DOHH2 (cell line): Measurements from ENCODE around the gene POU6F1.

Experiments used
- H3F3A ChIP-seq: fragments of 200-600 bp; sonication (generic), shearing (Covaris generic); 2 replicates; pipeline ENCODE4 v1.6.0; 2016; ENCODE audit warnings: antibody characterized with exemption, mild to moderate bottlenecking; ENCODE audit not compliant: control insufficient read depth, insufficient read depth
- H3K27ac ChIP-seq: fragments of 200-600 bp; sonication (generic); 2 replicates; pipeline ENCODE4 v1.5.1; 2014; ENCODE audit warnings: low read depth, mild to moderate bottlenecking, low read length, moderate library complexity
- H3K27me3 ChIP-seq: fragments of 200-600 bp; sonication (generic); 2 replicates; pipeline ENCODE4 v1.6.1; 2014; ENCODE audit warnings: mild to moderate bottlenecking, low read length, mixed read lengths; ENCODE audit not compliant: control insufficient read depth
- H3K36me3 ChIP-seq: fragments of 200-600 bp; sonication (generic); 2 replicates; pipeline ENCODE4 v1.6.1; 2014; ENCODE audit warnings: mild to moderate bottlenecking, low read length, moderate library complexity, mixed read lengths; ENCODE audit not compliant: control insufficient read depth
- H3K4me1 ChIP-seq: fragments of 200-600 bp; sonication (generic); 2 replicates; pipeline ENCODE4 v1.6.1; 2014; ENCODE audit warnings: mild to moderate bottlenecking, low read length, mixed read lengths; ENCODE audit not compliant: control insufficient read depth
- H3K4me2 ChIP-seq: fragments of 200-600 bp; sonication (generic); 2 replicates; pipeline ENCODE4 v1.6.0; 2014; ENCODE audit warnings: mild to moderate bottlenecking, low read length, moderate library complexity
- H3K4me3 ChIP-seq: fragments of 200-600 bp; sonication (generic); 2 replicates; pipeline ENCODE4 v1.5.1; 2014; ENCODE audit warnings: mild to moderate bottlenecking, low read length, mixed read lengths
- H3K79me2 ChIP-seq: fragments of 200-600 bp; sonication (generic); 2 replicates; pipeline ENCODE4 v1.6.1; 2014; ENCODE audit warnings: mild to moderate bottlenecking, low read length, mixed read lengths; ENCODE audit not compliant: control insufficient read depth
- H3K9me2 ChIP-seq: fragments of 200-600 bp; sonication (generic); replicated peaks from 2 replicates; pipeline ENCODE4 v1.6.1; 2014; ENCODE audit warnings: mild to moderate bottlenecking, low read length, mixed read lengths; ENCODE audit not compliant: control insufficient read depth
- H3K9me3 ChIP-seq: fragments of 200-600 bp; sonication (generic); 2 replicates; pipeline ENCODE4 v1.6.1; 2014; ENCODE audit warnings: antibody characterized with exemption, low read length, mixed read lengths; ENCODE audit not compliant: control insufficient read depth, insufficient read depth
- H4K20me1 ChIP-seq: fragments of 200-600 bp; sonication (generic); 2 replicates; pipeline ENCODE4 v1.6.0; 2014; ENCODE audit warnings: low read depth, mild to moderate bottlenecking, antibody characterized with exemption, low read length, moderate library complexity; ENCODE audit not compliant: control insufficient read depth, insufficient read depth
- CTCF ChIP-seq: fragments of 200-600 bp; sonication (generic); IDR thresholded peaks from one replicate; pipeline ENCODE4 v1.5.1; 2014; ENCODE audit warnings: antibody characterized with exemption, mild to moderate bottlenecking, low read depth, low read length; ENCODE audit not compliant: poor library complexity, severe bottlenecking
- EZH2phosphoT487 ChIP-seq: fragments of 200-600 bp; sonication (generic); IDR thresholded peaks from 2 replicates; pipeline ENCODE4 v1.6.1; 2017; ENCODE audit warnings: borderline replicate concordance, mild to moderate bottlenecking, antibody characterized with exemption, low read length, moderate library complexity, mixed read lengths

The POU6F1 gene

DNA sequence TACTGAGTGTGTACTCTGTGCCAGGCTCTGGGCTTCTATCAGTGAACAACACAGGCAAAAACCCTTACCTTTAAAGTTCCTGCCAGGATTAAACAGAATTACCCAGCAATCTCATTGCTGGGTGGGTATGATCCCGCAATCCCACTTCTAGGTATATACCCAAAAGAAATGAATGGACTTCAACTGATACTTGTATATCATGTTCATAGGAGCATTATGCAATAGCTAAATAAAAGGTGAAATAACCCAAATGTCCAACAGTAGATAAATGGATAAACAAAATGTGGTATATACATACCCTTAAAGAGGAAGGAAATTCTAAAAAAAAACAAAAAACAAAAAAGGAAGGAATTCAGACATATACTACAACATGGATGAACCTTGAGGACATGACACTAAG, 35.4 kb upstream of the POU6F1 start:
- TF ChIP-seq EZH2phosphoT487 (no peak), CTCF (no peak)
- Histone ChIP-seq H3K9me3 (no peaks in the 10 kb centered on the region), H3F3A (no peaks in the 10 kb centered on the region), H3K27ac (no peak overlapping the region), H3K4me3 (no peak overlapping the region), H3K4me2 (no peak overlapping the region), H4K20me1 (no peaks in the 10 kb centered on the region), H3K9me2 (no peaks in the 10 kb centered on the region), H3K4me1 (no peaks in the 10 kb centered on the region), H3K27me3 (no peaks in the 10 kb centered on the region), H3K79me2 (no peaks in the 10 kb centered on the region), H3K36me3 (no peaks in the 10 kb centered on the region)

DNA sequence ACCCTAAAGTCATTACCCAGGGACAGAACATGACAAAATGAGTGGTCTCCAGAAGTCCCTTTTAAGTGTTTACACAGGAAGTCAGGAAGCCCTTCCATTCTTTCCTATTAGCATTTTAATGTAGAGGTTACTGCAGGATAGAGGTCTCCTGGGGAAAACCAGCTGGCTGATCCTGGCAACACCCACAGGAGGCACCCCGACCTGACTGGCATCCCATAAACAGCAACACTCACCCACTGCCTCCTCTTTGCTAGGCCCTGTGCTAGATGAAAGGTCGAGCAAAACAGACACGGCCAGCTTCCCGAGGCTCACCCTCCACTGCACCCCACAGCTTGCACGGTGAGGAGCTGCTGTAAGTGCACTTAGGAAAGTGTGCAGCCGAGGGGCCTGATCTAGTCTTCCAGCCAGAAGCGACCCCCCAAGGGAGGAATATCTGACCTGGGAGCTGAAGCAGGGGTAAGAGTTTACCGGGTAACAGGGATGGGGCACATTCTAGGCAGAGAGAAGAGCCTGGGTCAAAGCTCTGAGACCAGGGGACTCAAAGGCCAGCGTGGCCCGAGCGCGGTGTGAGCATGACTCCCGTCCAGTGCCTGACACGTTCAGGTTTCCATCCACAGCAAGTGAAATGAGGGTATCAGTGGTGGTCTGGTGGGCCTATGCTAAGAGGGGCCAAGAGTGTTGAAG, 29.8 kb upstream of the POU6F1 start:
- Histone ChIP-seq H3K27ac (no peak overlapping the region), H3K36me3 (peaks cover 21% of the 10 kb centered on the region)

GRCh38 chr12:51246254-51246853, 28.5 kb upstream of the POU6F1 start:
- Histone ChIP-seq H4K20me1 (no peaks in the 10 kb centered on the region), H3K4me2 (peak overlapping the region; percentile 78), H3K9me3 (no peaks in the 10 kb centered on the region), H3K79me2 (no peaks in the 10 kb centered on the region), H3F3A (peaks cover 9% of the 10 kb centered on the region), H3K27me3 (no peaks in the 10 kb centered on the region), H3K4me1 (peaks cover 21% of the 10 kb centered on the region), H3K36me3 (peaks cover 32% of the 10 kb centered on the region), H3K9me2 (no peaks in the 10 kb centered on the region), H3K4me3 (peak overlapping the region; percentile 61), H3K27ac (0 out of 2 replicates have a peak overlapping the region, but pooled peaks have one; percentile 16)
- TF ChIP-seq EZH2phosphoT487 (no peak), CTCF (peak; percentile 30)

More for the DNA sequence above, 29.8 kb upstream of the POU6F1 start:
- Histone ChIP-seq H3K27me3 (no peaks in the 10 kb centered on the region), H3K4me3 (no peak overlapping the region), H3K79me2 (no peaks in the 10 kb centered on the region), H3K4me2 (no peak overlapping the region), H3K9me3 (no peaks in the 10 kb centered on the region), H4K20me1 (no peaks in the 10 kb centered on the region), H3K4me1 (peaks cover 21% of the 10 kb centered on the region), H3F3A (peaks cover 9% of the 10 kb centered on the region), H3K9me2 (no peaks in the 10 kb centered on the region)
- TF ChIP-seq EZH2phosphoT487 (no peak), CTCF (no peak)
